HG02610 (cell line): ENCODE results near the gene WDR36.
"Not testable (repeated sequence)": the region's sequence is repeated elsewhere in the genome, so short reads cannot be mapped to it uniquely, and the experiment has no call there.

Experiments used
- ATAC-seq: cut with Tn5 transposase; IDR thresholded peaks from one replicate; pipeline ENCODE4 v1.9.1; 2021; ENCODE audit warnings: mild to moderate bottlenecking, moderate library complexity; ENCODE audit not compliant: unreplicated experiment

Gene WDR36

GRCh38 chr5:111134864-111135263 lies 42.7 kb downstream of the WDR36 start:
- ATAC-seq, result no peak

- ATAC-seq, result no peak
Measured at GRCh38 chr5:111135363-111135762, 43.2 kb downstream of the WDR36 start.

GRCh38 chr5:111135946-111136345 lies 43.8 kb downstream of the WDR36 start:
- no peak for ATAC-seq

- no peak for ATAC-seq
Measured at GRCh38 chr5:111138096-111138495, 45.9 kb downstream of the WDR36 start.

GRCh38 chr5:111141471-111141870 lies 49.3 kb downstream of the WDR36 start:
- ATAC-seq, result not testable (repeated sequence)

GRCh38 chr5:111142932-111143331 lies 50.8 kb downstream of the WDR36 start:
- no peak for ATAC-seq

GRCh38 chr5:111143910-111144309 lies 51.8 kb downstream of the WDR36 start:
- peak; percentile 42 for ATAC-seq

- ATAC-seq, result peak; percentile 96
Measured at GRCh38 chr5:111144352-111144930, 52.3 kb downstream of the WDR36 start.

- ATAC-seq, result no peak
Measured at GRCh38 chr5:111146053-111146452, 53.9 kb downstream of the WDR36 start.

- ATAC-seq, result no peak
Measured at GRCh38 chr5:111147502-111147901, 55.4 kb downstream of the WDR36 start.

GRCh38 chr5:111151998-111152397 lies 59.9 kb downstream of the WDR36 start:
- ATAC-seq, result no peak

- ATAC-seq, result no peak
Measured at GRCh38 chr5:111153483-111153882, 61.3 kb downstream of the WDR36 start.

- ATAC-seq, result no peak
Measured at GRCh38 chr5:111153945-111154344, 61.8 kb downstream of the WDR36 start.

GRCh38 chr5:111158105-111158744 lies 66.1 kb downstream of the WDR36 start:
- ATAC-seq, result peak; percentile 76

- ATAC-seq, result no peak
Measured at GRCh38 chr5:111159845-111160244, 67.7 kb downstream of the WDR36 start.

GRCh38 chr5:111163000-111163399 lies 70.9 kb downstream of the WDR36 start:
- ATAC-seq, result no peak

GRCh38 chr5:111165058-111165457 lies 72.9 kb downstream of the WDR36 start:
- no peak for ATAC-seq

GRCh38 chr5:111167551-111167950 lies 75.4 kb downstream of the WDR36 start:
- ATAC-seq, result no peak

GRCh38 chr5:111168608-111169007 lies 76.5 kb downstream of the WDR36 start:
- ATAC-seq, result no peak

- ATAC-seq, result no peak
Measured at GRCh38 chr5:111169269-111169668, 77.1 kb downstream of the WDR36 start.

GRCh38 chr5:111170279-111170678 lies 78.1 kb downstream of the WDR36 start:
- no peak for ATAC-seq

GRCh38 chr5:111172504-111172903 lies 80.4 kb downstream of the WDR36 start:
- ATAC-seq, result no peak

GRCh38 chr5:111173476-111173875 lies 81.3 kb downstream of the WDR36 start:
- ATAC-seq, result no peak
